ENCODE results near the gene TAMALIN.

The TAMALIN gene

DNA sequence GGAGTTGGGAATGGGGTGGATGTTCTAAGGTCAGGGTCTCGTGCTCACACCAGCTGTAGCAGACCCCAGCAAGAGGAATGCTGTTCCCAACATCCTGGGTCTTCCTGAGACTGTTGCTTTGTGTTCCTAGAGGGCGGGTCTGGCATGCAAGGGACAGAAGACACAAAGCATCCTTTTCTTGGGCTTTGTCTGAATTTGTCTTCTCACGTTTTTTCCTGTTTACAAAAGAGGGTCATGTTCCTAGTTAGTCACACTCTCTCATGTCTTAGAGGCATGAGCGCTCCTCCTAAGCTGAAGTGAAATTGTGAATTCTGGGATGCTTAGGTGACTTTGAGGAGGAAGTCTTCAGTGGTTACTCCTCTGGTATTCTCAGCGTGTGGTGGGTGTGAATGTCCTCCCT lies 9.6 kb upstream of the TAMALIN start:
- no peaks in the 10 kb centered on the region for H3K9me3 Mint-ChIP-seq
- H3K4me3 Mint-ChIP-seq, result no peak overlapping the region
- H3K36me3 Mint-ChIP-seq (ENCODE audit: low read depth), result peaks cover 59% of the 10 kb centered on the region
- no peaks in the 10 kb centered on the region for H3K27me3 Mint-ChIP-seq
- H3K4me1 Mint-ChIP-seq (ENCODE audit: low read depth), result peaks cover 17% of the 10 kb centered on the region
- no peak overlapping the region for H3K27ac Mint-ChIP-seq
- intact Hi-C loops (cut with micrococcal nuclease), result no loop called here

- Mint-ChIP-seq H3K9me3 (no peaks in the 10 kb centered on the region), H3K27ac (no peak overlapping the region), H3K27me3 (peaks cover 37% of the 10 kb centered on the region), H3K36me3 (ENCODE audit: low read depth) (peaks cover 8% of the 10 kb centered on the region), H3K4me1 (ENCODE audit: low read depth) (peaks cover 57% of the 10 kb centered on the region), H3K4me3 (no peak overlapping the region)
- intact Hi-C loops (cut with micrococcal nuclease), result no loop called here
Observed at GRCh38 chr12:52003016-52003550, 3.7 kb upstream of the TAMALIN start.

DNA sequence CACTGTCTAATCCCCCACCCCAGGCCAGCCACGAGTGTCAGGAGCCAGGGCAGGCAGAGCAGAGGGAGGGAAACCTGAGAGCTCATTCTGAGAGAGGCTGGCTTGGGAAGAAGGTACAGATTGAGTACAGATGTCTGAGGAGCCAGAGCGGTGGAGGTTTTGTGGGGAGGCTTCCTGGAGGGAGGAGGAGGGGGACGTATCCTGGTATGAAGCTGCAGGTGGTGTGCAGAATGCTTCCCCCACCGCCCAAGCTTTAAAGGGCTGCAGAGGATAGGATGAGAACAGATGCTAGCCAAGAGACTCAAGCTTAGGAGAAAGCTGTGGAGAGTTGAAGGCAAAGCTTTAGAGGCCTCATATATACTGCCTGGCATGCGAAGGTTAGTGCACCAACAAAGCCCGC lies 3.2 kb upstream of the TAMALIN start:
- Mint-ChIP-seq H3K9me3 (no peaks in the 10 kb centered on the region), H3K27me3 (peaks cover 42% of the 10 kb centered on the region), H3K36me3 (ENCODE audit: low read depth) (peaks cover 6% of the 10 kb centered on the region), H3K4me1 (ENCODE audit: low read depth) (peaks cover 62% of the 10 kb centered on the region), H3K27ac (no peak overlapping the region), H3K4me3 (no peak overlapping the region)
- intact Hi-C loops (cut with micrococcal nuclease), result no loop called here

GRCh38 chr12:52004042-52004648 lies 2.6 kb upstream of the TAMALIN start:
- intact Hi-C loops (cut with micrococcal nuclease), result loop anchor here (1.0 kb wide), 1 partner anchor 16 kb away; no protein-coding TSS in a partner anchor
- no peak overlapping the region for H3K27ac Mint-ChIP-seq
- H3K27me3 Mint-ChIP-seq, result peaks cover 48% of the 10 kb centered on the region
- peaks cover 68% of the 10 kb centered on the region for H3K4me1 Mint-ChIP-seq (ENCODE audit: low read depth)
- H3K9me3 Mint-ChIP-seq, result no peaks in the 10 kb centered on the region
- H3K36me3 Mint-ChIP-seq (ENCODE audit: low read depth), result peaks cover 6% of the 10 kb centered on the region
- H3K4me3 Mint-ChIP-seq, result no peak overlapping the region

DNA sequence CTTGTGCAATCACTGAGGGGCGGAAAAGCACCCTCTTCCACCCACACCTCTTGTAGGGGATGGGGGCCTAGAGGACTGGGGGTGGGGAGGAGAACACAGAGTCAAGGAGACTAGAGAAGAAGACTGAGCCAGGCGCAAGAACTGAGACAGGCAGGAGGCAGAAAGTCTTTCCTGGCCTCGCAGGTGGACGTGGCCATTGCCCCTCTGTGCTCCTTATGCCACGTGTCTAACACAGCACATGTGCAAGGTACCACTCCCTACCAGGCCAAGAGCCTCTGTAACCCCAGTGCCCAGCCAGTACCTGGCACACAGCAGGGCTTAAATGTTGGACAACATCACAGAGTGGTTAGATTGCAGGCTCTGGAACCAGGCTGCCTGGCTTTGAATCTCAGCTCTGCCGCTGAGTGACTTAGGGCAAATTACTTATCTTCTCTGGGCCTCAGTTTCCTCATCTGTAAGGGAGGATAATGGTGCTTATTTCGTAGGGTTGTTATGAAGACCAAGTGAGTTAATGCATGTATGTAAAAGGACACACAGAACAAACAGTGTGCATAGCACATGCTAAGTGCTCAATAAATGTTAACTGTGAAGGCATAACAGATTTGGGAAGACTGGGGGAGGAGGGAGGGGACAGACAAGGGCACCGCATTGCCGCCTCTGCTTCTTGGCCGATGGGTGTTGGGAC lies 1.4 kb upstream of the TAMALIN start:
- Mint-ChIP-seq H3K4me1 (ENCODE audit: low read depth) (peaks cover 73% of the 10 kb centered on the region), H3K27me3 (peaks cover 54% of the 10 kb centered on the region), H3K4me3 (no peak overlapping the region), H3K36me3 (ENCODE audit: low read depth) (no peaks in the 10 kb centered on the region), H3K9me3 (no peaks in the 10 kb centered on the region), H3K27ac (peak overlapping the region; percentile 84)
- intact Hi-C loops (cut with micrococcal nuclease), result no loop called here

- intact Hi-C loops (cut with micrococcal nuclease), result no loop called here
- Mint-ChIP-seq H3K9me3 (no peaks in the 10 kb centered on the region), H3K4me3 (peak overlapping the region; percentile 67), H3K4me1 (ENCODE audit: low read depth) (peaks cover 69% of the 10 kb centered on the region), H3K27me3 (peaks cover 54% of the 10 kb centered on the region), H3K36me3 (ENCODE audit: low read depth) (peaks cover 6% of the 10 kb centered on the region), H3K27ac (peak overlapping the region; percentile 84)
Observed at GRCh38 chr12:52005903-52006703, 643 bp upstream of the TAMALIN start.

DNA sequence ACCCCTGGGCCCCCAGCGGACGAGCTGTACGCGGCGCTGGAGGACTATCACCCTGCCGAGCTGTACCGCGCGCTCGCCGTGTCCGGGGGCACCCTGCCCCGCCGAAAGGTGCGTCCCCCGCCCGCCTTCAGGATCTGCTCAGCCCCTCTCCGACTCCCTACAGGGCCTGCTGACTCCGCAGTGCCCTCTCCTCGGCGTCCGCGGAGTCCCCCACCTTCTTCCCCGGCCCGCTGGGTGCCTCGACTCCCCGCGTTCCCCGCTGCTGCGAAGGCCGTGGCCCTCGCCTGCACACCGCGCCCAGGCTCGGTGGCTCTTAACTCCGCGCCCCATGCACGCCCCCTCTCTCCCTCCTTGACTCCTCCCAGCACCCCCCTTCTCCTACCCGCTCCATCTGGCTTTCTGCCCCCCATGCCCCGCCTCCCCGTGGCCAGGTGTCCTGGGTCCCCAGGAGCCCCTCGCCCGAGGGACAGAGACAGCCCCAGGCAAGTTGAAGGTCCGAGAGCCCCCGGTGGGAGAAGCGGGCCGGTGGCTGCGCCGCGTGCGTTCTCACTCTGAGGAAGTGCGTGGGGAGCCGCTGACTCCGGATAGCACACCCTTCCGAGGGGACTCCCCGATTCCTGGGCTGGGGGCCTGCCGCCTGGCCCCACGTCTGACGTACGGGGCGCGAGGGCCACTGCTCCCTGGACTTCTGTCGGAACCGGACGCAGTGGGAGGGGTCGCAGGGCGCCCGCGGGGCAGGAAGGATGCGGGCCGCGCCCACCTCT lies 594 bp downstream of the TAMALIN start:
- peak overlapping the region; percentile 84 for H3K27ac Mint-ChIP-seq

DNA sequence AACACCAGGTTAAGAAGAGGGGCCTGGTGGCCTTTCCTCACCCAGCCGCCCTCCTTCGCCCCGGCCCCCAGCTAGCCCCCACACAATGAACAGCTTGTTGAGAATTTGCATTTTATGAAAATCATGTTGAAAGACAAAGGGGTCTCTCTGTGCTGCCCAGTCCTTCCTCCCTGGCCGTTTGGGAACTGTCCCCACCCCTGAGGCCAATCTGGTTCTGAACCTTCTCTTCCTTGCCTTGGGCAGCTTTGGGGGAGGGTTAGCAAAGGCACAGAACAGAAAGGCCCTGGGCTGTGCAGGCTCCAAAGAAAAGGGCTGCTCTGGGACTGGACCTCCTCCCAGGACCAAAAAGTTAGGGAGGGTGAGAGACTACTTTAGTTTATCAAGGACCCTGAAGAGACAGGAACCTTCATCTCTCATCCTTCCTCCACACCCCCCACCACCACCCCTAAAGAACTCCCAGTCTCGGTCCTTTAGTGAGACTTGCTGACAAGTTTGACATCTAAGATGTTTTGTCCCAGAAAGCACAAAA lies 1.3 kb downstream of the TAMALIN start:
- Mint-ChIP-seq H3K4me1 (ENCODE audit: low read depth) (peaks cover 59% of the 10 kb centered on the region), H3K27ac (peak overlapping the region; percentile 84), H3K27me3 (peaks cover 54% of the 10 kb centered on the region), H3K4me3 (peak overlapping the region; percentile 80), H3K9me3 (no peaks in the 10 kb centered on the region), H3K36me3 (ENCODE audit: low read depth) (peaks cover 6% of the 10 kb centered on the region)
- intact Hi-C loops (cut with micrococcal nuclease), result no loop called here

More for the DNA sequence above, 594 bp downstream of the TAMALIN start:
- H3K4me1 Mint-ChIP-seq (ENCODE audit: low read depth), result peaks cover 66% of the 10 kb centered on the region
- peak overlapping the region; percentile 80 for H3K4me3 Mint-ChIP-seq
- intact Hi-C loops (cut with micrococcal nuclease), result no loop called here
- no peaks in the 10 kb centered on the region for H3K9me3 Mint-ChIP-seq
- peaks cover 6% of the 10 kb centered on the region for H3K36me3 Mint-ChIP-seq (ENCODE audit: low read depth)
- H3K27me3 Mint-ChIP-seq, result peaks cover 55% of the 10 kb centered on the region

GRCh38 chr12:52009081-52009751 lies 2.5 kb downstream of the TAMALIN start:
- Mint-ChIP-seq H3K9me3 (no peaks in the 10 kb centered on the region), H3K27ac (no peak overlapping the region), H3K4me3 (no peak overlapping the region), H3K36me3 (ENCODE audit: low read depth) (peaks cover 15% of the 10 kb centered on the region), H3K4me1 (ENCODE audit: low read depth) (peaks cover 54% of the 10 kb centered on the region), H3K27me3 (peaks cover 52% of the 10 kb centered on the region)
- intact Hi-C loops (cut with micrococcal nuclease), result no loop called here

- H3K36me3 Mint-ChIP-seq (ENCODE audit: low read depth), result peaks cover 15% of the 10 kb centered on the region
- peaks cover 44% of the 10 kb centered on the region for H3K27me3 Mint-ChIP-seq
- peak overlapping the region; percentile 62 for H3K27ac Mint-ChIP-seq
- H3K4me3 Mint-ChIP-seq, result no peak overlapping the region
- intact Hi-C loops (cut with micrococcal nuclease), result no loop called here
- H3K9me3 Mint-ChIP-seq, result no peaks in the 10 kb centered on the region
- H3K4me1 Mint-ChIP-seq (ENCODE audit: low read depth), result peaks cover 44% of the 10 kb centered on the region
Observed at GRCh38 chr12:52010152-52010622, 3.4 kb downstream of the TAMALIN start.

GRCh38 chr12:52010692-52011601 lies 4.2 kb downstream of the TAMALIN start:
- peak overlapping the region; percentile 62 for H3K27ac Mint-ChIP-seq
- H3K9me3 Mint-ChIP-seq, result no peaks in the 10 kb centered on the region
- H3K27me3 Mint-ChIP-seq, result peaks cover 43% of the 10 kb centered on the region

DNA sequence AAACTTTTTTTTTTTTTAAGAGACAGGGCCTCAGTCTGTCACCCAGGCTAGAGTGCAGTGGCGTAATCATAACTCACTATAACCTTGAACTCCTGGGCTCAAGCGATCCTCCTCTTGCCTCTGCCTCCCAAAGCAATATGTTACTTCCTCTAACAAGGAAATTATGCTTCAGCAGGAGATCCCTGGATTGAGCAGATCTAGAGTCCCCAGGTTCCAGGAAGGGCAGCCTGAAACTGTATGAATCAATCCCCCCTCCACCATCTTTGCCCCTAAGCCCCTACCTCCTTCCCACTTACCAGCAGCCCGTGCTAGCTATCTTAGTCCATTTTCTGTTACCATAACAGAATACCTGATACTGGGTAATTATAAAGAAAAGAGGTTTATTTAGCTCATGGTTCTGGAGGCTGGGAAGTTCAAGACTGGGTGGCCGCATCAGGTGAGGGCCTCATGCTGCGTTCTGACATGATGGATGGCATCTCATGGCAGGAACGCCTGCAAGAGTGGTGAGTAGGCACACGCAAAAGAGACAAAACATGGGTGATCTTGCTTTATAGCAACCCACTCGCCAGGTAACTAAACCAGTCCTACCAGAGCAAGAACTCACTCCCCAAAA lies 5.0 kb downstream of the TAMALIN start:
- H3K9me3 Mint-ChIP-seq, result no peaks in the 10 kb centered on the region
- H3K4me3 Mint-ChIP-seq, result no peak overlapping the region
- peaks cover 39% of the 10 kb centered on the region for H3K27me3 Mint-ChIP-seq
- intact Hi-C loops (cut with micrococcal nuclease), result no loop called here
- H3K4me1 Mint-ChIP-seq (ENCODE audit: low read depth), result peaks cover 30% of the 10 kb centered on the region
- H3K27ac Mint-ChIP-seq, result no peak overlapping the region
- H3K36me3 Mint-ChIP-seq (ENCODE audit: low read depth), result peaks cover 15% of the 10 kb centered on the region

More at GRCh38 chr12:52010692-52011601, 4.2 kb downstream of the TAMALIN start:
- Mint-ChIP-seq H3K4me3 (no peak overlapping the region), H3K36me3 (ENCODE audit: low read depth) (peaks cover 15% of the 10 kb centered on the region), H3K4me1 (ENCODE audit: low read depth) (peaks cover 37% of the 10 kb centered on the region)
- intact Hi-C loops (cut with micrococcal nuclease), result no loop called here
